ENCODE measurements around the gene TPCN2.

DNA sequence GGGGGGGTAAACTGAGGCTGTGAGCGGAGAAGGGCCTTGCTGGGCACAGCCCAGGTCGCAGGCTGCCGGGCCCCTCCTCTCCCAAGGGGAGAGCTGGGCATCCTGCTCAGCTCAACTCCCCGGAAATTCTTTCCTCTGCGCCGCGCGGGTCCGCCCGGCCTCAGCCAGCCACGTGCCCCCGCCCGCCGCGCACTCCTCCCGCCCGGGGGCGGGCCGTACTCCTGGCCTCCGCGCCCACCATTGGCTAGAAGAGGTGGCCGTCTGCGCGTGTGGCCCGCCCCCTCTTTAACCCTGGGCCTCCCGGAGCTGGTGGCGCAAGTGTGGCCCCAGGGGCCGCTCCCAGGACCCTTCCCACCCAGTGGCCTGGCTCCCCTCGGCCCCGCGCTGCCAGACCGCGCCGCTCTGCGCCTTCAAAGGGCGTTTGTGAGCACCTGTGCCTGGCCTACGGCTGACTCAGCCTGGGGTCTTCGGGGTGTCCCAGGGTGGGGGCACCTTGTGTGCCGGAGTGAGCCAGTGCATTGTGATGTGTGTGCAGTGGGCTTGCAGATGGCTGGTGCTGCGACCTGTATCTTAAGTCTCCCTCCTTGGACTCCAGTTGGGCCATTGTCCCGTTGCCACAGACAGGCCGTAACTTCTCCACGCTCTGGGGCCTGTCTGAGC lies 37.6 kb upstream of the TPCN2 start:
- TF ChIP-seq POLR2AphosphoS5 (IDR thresholded peaks at IDR 0.05; ENCODE audit: borderline replicate concordance, low read depth, low read length) (no peak), EZH2 (IDR thresholded peaks at IDR 0.05) (no peak), FOXP2 (optimal IDR thresholded peaks at IDR 0.05; ENCODE audit: control extremely low read depth, extremely low read length, insufficient read depth) (no peak)
